Right lung (tissue), 5 donors: ENCODE results near the gene FUBP1. TPM values are rescaled to one million over a fixed set of nuclear protein-coding genes. Genes with fewer than 3 reads are reported as not detected.

Experiments used
- polyA plus RNA-seq, 5 donors: library from polyadenylated mRNA; unstranded; fragments of 120-200 nt; gene quantifications; one replicate each; pipeline versions ENCODE4 v1.2.1 to v1.2.3, GENCODE V29; 2013; ENCODE audit warnings: inconsistent platforms in 1 of 5, low replicate concordance in 1 of 5; ENCODE audit not compliant: insufficient read length in 5 of 5, insufficient read depth in 1 of 5

FUBP1 gene
- polyA plus RNA-seq, 5 donors = 270 to 478 (median 380) TPM

Other genes with a start within 250 kb of the FUBP1 start
- 100 to 1,000 TPM in 4 of 5 donors, 10 to 100 TPM in 1; 84.9 to 136 (median 113) TPM for gene USP33, start 219.2 kb downstream of the FUBP1 start, polyA plus RNA-seq
- 10 to 100 TPM; 11.3 to 23.0 (median 17.0) TPM for gene MIGA1, start 199.4 kb downstream of the FUBP1 start, polyA plus RNA-seq
- gene NEXN, start 90.4 kb downstream of the FUBP1 start, polyA plus RNA-seq = 10 to 100 TPM; 27.9 to 43.2 (median 38.0) TPM
- gene DNAJB4, start 25.9 kb upstream of the FUBP1 start, polyA plus RNA-seq = 10 to 100 TPM; 31.1 to 49.6 (median 40.9) TPM
- 1 to 10 TPM in 2 of 5 donors, under 1 TPM in 3; 0.67 to 1.6 (median 0.99) TPM for gene GIPC2, start 66.9 kb upstream of the FUBP1 start, polyA plus RNA-seq